Femur (tissue), 1 donor: ENCODE measurements around the gene AGBL3.
"Not testable (repeated sequence)": the region's sequence is repeated elsewhere in the genome, so short reads cannot be mapped to it uniquely, and the experiment has no call there.

Experiments
- DNase-seq: peaks from one replicate; pipeline ENCODE4 v3.0.0-alpha.2; 2017

Gene AGBL3

GRCh38 chr7:134966691-134967090, 19.6 kb upstream of the AGBL3 start:
- DNase-seq = no peak

DNA sequence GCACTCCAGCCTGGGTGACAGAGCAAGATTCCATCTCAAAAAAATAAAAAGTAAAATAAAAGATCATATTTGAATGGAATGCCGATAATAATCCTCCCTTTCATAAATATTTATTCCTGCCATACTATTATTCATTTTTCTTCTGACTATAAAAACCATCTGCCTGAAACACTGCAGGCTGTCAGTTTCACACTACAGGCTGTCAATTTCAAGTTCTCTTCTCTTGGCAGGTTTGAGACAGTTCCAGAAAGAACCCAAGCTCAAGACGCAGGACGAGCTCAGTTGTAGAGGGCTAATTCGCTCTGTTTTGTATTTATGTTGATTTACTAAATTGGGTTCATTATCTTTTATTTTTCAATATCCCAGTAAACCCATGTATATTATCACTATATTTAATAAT, 18.2 kb upstream of the AGBL3 start:
- DNase-seq = no peak

- not testable (repeated sequence) for DNase-seq
Observed at GRCh38 chr7:134981645-134982044, 4.7 kb upstream of the AGBL3 start.

DNA sequence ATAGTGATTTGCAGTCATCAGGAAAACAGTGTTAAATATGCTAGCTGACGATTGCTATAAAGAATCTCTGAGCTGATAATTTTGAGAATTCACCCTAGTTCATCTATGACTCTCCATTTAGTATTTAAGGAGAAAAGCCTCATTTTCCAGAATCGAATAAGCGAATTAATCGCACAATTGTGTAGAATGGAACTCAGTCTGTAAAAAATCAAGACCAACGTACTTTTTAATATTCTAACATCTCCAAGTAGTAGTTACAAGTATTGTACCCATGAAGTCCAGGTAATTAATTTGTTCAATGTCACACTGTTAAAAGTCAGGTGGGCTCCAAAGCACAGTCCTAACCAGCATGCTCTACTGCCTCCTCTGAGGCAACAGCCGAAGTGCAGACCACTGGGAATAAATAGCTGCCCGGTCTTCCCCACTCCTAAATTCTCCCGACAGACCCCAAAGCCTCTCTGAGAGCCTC, 380 bp upstream of the AGBL3 start:
- DNase-seq = no peak

DNA sequence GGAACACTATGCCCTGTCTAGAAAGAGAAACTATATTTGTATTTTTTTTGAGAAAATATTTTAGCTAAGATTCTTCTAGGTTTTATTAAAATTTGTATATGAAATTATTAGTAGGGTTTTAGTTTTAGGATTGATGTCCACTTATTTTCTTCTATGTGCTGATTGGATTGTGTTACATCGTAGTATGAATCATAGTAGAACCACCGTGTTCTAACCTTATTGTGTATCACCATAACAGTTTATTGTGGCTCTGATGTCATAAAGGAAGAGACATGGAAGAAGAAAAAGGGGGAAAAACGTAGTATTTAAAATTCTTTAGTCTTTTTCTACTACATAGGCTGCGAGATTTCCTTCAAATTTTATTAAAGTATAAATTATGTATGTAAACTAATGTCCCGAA, 1.9 kb downstream of the AGBL3 start:
- DNase-seq = no peak

DNA sequence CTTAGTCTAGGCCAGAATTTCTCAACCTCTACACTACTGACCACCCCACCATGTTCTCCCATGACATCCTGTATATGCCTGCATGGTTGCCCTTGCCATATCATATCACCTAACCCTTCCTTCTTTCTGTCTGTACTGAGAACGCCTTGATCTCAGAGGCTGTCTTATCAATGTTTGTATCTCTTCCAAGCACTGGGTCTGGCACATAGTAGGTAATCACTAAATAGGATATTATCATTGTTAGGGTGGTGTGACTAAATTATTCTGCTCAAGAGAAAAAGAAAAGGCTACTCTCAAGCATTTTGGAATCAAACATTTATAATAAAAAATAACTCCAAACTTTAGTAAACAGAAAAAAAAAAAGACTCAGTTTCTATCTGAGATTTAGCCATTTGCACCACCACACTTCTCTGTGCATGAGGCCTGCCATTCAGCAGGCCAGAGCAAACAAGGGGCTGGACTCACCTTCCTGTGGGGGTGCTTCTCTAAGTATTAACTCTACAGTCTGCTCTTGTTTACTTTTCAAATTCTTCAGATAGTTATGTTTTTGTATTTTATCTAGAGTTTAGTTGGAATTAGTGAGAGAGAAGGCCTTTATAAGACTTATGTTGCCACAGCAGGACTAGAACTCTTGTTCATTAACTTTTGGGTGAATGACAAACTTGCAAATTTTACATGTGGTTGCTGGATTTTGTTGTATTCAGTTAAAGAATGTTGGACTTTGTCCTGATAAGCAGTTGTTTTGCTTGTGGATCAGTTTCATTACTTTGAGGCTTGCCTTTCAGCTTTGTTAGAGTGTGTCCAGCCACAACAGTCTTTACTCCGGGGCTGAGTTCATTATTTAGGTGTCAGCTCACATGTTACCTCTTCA, 5.4 kb downstream of the AGBL3 start:
- no peak for DNase-seq

DNA sequence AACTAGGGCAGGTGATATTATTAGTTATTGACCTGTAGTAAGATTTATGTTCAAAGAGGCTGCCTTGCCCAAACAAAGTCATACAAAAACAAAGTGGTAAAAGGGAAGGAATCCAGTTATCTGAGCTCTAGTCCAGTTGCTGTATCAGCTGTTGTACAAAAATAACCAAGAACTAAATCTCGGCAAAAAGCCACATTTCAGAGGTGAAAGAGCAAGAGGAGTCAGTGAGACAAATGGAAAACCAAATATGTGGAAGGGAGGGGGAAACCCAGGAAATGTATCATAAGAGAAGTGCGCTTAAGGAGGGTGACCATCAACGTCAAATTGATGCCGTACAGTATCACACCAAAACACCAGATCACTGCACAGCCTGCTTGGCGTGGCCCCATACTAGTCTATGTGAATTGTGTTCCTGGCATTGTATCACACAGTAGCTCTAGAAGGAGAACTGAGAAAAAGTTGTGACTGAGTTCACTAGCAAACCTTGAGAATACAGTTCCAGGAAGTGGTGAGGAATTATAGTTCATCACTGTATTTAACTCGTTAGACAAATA, 6.4 kb downstream of the AGBL3 start:
- DNase-seq = no peak

DNA sequence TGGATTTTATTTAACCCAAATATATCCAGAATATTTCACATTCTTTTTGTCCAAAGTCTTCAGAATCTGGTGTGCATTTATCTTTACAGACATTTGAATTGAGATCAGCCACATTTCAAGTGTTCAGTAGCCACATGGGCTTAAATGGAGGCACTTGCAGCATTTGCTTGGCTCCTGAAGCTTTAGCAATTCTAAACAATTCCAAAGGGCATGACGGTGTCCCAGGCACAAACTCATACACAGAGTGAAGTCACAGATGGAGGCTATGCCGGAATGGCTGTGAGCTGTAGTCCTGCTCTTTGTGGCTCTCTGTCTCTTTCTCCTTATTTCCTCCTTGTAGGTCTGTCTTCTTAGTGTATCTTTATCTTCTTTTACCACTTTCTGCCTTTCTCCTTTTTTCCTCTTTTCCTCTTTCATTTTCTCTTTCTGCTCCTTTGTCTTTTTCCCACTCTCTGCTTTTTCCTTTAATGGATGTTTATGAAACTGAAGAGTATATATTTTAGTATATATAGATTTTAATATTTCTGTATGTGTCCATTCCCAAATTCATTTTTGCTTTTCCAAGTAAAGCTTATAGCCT, 7.7 kb downstream of the AGBL3 start:
- no peak for DNase-seq

DNA sequence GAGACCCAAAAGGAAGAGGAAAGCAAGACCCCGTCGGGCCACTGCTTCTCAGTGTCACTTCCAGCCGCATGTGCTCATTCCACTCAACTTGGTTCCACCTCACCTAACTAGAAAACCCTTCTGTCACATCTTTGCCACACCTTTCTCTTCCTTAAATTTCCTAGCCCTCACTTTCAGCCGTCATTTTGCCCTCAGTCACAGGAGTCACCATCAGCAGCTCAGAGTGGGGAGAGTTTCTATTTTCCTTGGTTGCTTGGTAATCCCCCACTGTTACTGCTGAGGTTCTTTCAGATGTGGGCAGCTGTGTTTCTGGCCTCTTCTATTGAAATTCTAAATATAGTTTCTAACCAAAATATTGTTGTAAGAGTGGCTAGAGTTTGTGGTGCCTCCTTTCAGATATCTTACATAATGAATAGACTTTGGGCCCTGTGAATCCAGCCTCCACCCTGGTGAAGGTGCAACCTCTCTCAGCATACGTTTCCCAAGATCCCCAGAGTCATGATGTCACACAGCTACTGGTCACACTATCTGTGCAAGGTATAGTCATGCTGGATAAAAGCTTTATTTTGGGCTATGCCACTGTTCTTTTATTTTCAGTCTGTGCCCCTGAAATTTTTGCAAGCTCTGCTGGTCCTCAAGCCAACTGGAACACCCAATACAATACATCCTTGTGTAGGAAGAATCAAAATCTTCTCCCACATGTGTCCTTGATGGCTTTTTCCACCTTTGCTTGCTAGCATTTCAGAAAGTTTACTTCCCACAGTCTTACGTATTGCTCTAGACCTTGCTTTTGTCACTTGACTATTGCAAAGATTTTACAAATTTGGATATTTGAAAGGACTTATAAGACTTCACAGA, 9.2 kb downstream of the AGBL3 start:
- peak; percentile 18 for DNase-seq

GRCh38 chr7:134996097-134996550, 9.8 kb downstream of the AGBL3 start:
- DNase-seq = peak; percentile 20

DNA sequence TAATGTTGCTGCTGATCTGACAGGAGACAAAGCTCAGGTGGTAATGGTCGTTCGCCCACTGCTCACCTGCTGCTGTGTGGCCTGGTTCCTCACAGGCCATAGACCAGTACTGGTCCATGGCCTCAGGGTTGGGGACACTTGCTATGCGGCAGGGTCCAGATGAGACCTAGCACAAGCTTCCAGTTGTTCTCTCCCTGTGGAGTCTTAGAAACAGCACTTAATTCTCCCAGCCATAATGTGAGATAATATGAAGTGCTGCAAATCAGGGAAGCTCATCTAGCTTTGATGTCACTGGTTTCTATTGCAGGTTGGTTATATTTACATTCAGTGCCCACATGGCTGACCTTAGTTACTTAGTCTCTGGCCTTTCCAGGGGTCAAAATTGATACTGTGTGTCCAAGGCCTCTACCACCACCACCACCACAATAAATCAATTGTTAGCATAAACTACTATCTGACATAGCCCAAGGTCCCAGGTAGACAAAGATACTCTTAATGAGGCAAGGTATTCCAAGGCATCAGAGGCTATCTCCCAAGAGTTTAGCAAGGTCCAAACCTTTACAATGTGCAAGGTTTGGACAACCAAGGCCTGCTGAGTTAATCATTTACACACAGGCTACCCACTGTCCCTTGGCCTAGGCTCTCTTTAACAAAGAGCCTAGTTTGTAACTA, 11.0 kb downstream of the AGBL3 start:
- DNase-seq = no peak

GRCh38 chr7:134999136-134999535, 12.8 kb downstream of the AGBL3 start:
- DNase-seq = no peak

DNA sequence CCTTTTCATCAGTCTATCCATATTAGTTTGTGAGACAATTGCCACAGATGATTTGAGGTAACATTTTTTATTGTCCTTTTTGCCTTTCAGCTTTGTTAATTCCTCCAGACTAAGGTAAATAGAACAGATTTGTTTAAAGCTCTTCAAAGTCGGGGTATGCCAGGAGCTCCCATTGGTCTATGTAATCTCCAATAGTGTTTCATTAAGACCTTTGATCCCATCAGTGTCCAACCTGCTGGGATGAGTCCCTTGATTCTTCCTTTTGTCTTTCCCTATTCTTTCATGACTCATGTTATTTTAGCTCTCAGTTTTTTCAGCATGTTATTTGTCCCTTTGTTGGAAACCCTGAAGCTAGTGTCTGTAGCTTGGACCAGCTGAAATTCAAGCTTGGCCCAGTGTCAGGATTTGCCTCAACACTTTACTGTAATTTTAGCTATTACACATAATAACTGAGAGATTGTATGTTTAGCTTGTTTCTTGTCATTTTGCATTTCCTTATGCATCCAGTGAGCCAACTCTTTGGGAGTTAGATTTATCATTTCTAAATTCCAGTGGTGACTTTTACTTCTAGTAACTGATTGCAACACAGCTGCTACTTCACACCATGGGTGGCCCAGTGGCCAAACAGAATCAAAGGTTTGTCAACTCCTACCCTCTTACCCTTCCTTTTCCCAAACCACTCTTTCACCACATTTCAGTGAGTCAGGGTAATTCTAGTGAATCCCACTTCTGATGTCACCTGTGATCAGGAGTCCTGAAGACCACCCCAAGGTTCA, 15.3 kb downstream of the AGBL3 start:
- DNase-seq = no peak

DNA sequence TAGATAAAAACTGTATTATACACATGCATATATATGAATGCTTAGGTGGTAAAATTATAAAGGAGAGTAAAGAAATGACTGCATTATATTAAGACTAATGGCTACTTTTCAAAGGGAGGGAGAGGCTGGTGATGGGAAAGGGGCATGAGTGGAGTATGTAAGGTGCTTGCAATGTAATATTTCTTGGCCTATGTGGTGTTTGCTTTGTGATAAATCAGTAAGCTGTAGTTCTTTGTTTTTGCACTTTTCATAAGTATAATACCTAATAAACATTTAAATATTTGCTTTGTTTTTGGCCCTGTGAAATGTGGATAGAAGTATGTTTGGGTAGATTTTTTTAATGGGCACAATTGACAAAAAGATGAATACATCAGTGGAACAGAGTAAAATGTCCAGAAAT, 25.9 kb downstream of the AGBL3 start:
- no peak for DNase-seq

DNA sequence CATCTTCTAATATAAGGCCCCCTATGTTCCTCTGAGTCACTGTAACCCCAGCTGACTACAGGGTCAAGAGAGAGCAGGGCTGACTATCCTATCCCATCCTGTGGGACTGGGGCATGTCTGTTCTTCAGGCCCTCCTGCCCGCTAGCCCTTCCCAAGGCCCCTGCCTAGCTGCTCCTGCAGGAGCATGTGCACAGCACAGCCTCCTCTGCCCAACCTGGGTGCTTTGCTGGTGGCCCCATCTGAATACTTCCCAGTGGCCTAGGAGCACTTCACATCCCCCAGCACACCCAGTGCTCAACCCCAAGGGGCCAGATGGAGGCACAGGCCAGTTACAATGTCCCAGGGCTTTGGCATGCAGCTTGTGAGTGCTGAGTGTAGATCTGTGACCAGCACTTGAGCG, 37.3 kb downstream of the AGBL3 start:
- no peak for DNase-seq

DNA sequence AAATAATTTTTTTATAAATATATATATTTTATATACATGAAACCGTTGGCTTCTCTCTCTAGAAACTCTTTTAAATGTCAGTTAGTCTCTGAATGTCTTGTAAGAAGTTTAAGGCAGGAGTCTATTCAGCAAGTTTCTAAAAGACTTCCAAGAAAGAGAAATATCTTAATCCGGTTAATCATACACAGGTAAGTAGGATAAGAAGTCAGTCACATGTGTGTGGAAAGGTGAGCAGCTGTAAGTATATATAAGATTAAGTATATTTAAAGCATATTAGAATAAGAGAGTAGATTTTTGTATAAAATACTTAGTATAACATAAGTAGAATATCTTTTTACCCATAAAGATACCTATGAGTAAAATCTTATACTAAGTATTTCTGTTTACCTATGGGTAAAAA, 48.9 kb downstream of the AGBL3 start:
- no peak for DNase-seq

- DNase-seq = not testable (repeated sequence)
Observed at GRCh38 chr7:135067017-135067416, 80.7 kb downstream of the AGBL3 start.

GRCh38 chr7:135074096-135074495, 87.8 kb downstream of the AGBL3 start:
- no peak for DNase-seq

DNA sequence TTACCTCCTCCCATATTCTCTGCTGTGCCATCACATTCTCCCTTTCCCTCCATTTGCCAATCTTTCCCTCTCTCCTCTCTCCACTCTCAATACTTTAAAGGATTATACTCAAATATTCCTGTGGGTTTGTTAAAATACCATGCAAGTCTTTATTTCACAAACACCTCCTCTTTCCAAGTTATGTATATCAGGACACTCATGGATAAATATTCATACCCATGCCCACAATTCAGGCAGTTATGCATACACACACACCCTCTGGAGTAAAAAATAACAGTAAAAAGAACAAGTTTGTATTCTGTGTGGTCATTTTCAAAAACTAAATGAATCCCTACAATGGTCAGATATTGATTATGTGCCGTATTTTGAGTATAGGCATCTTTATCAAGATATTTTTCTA, 88.2 kb downstream of the AGBL3 start:
- no peak for DNase-seq

GRCh38 chr7:135075716-135076115, 89.4 kb downstream of the AGBL3 start:
- no peak for DNase-seq

DNA sequence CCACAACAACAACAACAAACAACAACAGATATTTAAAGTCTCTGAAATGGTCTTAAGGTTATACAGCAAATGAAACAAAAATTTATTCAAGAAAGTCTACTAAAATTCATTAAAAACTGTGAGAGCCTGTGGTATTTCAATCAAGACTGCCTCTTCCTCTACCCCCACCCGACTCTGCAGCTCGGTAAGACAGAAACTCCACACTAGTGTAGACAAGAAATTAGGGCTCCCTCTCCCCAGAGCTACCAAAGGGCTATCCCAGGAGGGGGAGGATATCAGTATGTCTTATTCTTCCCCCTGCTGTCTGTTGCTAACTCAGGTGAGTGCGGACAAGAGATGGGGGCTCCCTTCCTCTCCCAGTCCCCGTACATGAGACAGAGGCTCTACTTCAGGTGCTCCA, 90.6 kb downstream of the AGBL3 start:
- no peak for DNase-seq

GRCh38 chr7:135077642-135078041, 91.3 kb downstream of the AGBL3 start:
- DNase-seq = no peak
